GM18505 (cell line): ENCODE data around the gene CGB5.
"Not testable (repeated sequence)": the region's sequence is repeated elsewhere in the genome, so short reads cannot be mapped to it uniquely, and the experiment has no call there.

Source experiments
- ATAC-seq: cut with Tn5 transposase; IDR thresholded peaks from one replicate; pipeline ENCODE4 v1.9.1; 2021; ENCODE audit not compliant: unreplicated experiment
- POLR2A ChIP-seq: IDR thresholded peaks from 4 replicates; pipeline ENCODE4 v1.6.1; 2011; ENCODE audit warnings: borderline replicate concordance; ENCODE audit not compliant: insufficient read depth, insufficient read length; ENCODE audit errors: extremely low read depth

The CGB5 gene

DNA sequence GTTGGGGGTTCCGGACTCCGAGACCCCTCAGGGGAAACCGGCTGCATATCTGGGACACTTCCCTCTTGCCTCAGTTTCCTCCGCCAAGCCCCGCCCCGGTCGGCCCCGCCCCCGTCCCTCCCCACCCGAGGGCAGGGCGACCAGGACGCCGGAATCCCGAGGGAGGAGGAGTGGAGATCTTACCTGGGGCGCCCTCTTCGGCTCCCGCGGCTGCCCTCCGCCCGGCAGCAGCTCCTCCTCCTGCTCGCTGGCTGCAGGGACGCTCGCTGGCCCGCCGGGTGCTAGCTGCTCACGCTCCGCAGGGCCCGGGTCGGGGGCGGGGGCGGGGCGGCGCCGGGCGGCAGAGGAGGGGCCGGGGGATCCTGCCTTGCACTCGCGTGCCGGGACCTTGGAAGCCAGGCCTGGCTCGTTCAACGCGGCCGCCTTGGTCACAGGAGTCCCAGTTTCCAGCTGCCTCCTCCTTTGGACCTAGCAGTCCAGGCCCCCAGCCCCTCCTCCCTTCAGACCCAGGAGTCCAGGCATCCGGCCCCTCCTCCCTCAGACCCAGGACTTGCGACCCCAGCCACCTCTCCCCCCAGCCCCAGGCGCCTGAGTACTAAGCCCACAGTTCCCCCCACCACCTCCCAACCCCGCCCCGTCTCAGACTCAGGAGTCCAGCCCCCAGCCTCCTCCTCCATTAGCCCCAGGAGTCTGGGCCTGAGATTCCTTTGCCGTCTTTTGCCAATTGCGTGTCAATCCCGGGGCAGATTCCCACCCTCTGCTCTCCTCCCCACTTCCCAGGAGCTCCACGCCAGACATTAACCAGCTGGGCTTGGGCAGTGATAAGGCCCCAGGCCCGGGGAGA is 21.3 kb downstream of the CGB5 start, which contains the start of gene NTF4:
Gene NTF4 (minus strand): TSS at position 51 of the 844 bp plus-strand sequence. CDS start 2,821 bp downstream, outside the sequence.
- no peak for ATAC-seq

DNA sequence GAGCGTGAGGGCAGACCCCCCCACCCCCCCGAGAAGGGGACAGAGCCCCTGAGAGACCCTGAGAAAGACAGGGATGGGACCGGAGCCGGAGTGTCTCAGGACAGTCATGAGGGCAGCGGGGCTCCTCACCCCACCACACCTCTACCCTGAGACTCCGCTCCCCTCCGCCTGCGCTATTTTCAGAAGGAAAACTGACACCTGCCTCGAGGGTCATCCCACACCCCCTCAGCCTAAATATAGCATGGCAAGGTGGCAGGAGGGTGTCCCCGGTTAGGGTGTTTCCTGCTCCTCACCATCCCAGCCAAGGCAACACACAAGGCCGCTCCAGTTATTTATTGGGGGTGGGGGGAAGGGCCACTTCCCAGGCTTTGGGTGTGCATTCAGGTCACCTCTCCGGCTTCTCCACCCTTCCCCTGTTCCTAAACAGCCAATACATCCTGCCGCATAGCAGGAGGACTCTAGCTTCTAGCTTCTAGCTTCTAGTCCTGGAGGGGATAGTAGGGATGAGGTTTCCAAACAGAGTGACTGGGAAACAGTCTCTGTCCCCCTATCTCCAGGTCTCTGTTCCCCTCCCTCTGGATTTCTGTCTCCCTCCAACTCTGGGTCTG is 22.4 kb downstream of the CGB5 start:
- TF ChIP-seq POLR2A, result no peak
- ATAC-seq, result no peak

More for the DNA sequence above, 21.3 kb downstream of the CGB5 start, which contains the start of gene NTF4:
- no peak for TF ChIP-seq POLR2A

DNA sequence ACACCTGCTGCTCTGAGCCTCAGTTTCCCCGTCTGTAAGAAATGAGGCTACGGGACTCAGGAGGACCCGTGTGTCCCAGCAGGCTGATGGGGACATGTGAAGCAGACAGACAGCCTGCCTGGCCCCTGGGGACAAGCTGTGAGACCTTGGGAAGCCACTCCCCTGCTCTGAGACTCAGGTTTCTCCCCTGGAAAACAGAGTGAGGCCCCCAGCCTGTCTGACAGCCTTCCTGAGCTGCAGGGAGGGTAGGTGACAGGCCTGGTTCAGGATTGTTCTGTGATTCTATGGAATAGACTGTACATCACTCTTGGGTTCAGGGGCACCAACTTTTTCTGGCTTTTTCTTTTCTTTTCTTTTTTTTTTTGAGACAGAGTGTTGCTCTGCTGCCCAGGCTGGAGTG is 23.9 kb downstream of the CGB5 start:
- no peak for ATAC-seq
- TF ChIP-seq POLR2A, result no peak

DNA sequence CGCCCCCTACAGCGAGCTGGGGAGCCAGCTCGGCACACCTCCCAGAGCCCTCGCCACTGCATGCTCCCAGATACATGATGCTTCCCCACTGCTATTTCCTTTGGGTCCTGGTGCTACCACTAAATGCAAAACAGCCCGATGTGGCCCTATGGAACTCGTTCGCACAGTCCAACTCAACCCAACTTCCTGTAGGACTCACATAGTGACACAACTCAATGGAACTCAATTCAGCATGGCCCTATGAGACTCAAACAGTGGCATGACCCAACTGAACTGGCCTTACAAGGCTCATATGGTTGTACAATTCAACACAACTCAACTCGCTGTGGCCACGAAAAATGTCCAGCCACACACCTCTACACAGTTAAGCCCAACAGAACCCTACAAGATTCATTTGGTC is 25.4 kb downstream of the CGB5 start:
- ATAC-seq, result no peak
- TF ChIP-seq POLR2A, result no peak

DNA sequence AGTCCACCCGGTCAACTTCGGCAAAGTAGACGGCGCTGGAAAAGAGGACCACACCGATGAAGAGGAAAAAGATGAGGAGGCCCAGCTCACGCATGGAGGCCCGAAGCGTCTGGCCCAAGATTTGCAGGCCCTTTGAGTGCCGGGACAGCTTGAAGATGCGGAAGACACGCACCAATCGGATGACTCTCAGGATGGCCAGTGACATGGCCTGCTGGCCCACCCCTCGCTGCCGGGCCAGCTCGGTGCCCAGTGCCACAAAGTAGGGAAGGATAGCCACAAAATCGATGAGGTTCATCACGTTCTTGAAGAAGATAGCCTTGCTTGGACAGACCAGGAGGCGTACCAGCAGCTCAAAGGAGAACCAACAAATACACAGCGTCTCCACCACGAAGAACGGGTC is 26.8 kb downstream of the CGB5 start:
- no peak for TF ChIP-seq POLR2A
- no peak for ATAC-seq

DNA sequence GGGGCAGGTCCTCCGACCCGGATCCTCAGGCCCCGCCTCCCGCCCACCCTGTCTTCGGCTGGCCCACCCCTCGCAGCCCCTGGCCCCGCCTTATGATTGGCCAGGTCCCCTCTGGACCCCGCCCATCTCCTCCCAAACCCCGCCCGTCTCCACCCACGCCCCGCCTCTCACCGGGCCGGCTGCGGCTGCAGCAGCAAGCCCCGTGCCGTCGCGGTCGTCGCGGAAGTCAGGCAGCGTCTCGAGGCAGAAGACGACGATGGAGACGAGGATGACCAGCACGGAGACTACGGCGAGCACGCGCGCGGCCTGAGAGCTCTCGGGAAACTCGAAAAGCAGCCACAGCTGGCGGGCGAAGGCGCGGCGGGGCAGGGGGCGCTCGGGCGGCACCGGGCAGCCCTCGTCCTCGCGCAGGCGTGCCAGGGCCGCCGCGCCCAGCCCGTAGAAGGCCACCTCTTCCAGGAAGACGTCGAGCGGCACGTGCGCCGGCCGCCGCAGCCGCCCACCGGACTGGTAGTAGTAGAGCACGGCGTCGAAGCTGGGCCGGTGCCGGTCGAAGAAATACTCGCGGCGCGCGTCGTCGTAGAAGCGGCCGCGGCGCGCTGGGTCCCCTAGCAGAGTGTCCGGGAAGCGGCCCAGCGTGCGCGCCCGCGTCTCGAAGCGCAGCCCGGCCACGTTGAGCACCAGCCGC is 28.4 kb downstream of the CGB5 start:
- ATAC-seq, result no peak
- no peak for TF ChIP-seq POLR2A

DNA sequence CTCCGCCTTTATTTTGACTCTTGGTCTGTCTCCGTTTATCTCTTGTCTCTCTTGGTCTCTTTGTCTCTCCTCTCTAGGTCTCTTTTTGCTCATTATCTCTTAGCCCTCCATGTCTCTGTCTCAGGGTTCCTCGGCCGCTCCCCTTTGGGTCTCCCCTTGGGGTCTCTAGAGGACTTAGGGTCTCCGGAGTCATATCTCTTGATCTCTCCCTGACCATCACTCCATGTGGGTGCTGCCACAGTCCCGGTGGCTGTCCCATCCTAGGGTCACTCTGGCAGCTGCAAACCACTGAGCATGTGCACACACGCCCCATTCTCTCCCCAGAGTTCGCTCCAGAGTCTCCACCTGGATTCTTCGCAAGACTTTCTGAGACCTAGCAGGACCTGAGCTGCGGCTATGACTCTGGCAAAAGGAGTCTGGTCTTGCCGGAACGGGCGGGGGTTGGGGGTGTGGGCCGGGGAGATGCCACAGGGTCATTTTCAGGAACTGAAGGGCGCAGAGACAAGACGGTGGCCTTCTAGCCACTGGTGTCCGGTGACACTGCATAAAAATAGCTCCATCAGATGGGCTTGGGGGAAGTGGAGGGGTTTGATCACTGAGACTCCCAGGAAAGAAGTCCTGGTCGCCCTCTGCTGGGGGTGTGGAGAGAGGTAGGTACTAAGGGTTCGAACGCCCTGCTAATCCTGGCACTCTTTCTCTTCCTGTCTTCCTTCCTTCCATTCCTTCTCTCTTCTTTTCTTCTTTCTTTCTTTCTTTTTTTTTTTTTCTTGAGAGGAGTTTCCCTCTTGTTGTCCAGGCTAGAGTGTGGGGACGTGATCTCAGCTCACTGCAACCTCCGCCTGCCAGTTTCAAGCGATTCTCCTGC is 30.1 kb downstream of the CGB5 start:
- ATAC-seq, result no peak
- TF ChIP-seq POLR2A, result no peak

DNA sequence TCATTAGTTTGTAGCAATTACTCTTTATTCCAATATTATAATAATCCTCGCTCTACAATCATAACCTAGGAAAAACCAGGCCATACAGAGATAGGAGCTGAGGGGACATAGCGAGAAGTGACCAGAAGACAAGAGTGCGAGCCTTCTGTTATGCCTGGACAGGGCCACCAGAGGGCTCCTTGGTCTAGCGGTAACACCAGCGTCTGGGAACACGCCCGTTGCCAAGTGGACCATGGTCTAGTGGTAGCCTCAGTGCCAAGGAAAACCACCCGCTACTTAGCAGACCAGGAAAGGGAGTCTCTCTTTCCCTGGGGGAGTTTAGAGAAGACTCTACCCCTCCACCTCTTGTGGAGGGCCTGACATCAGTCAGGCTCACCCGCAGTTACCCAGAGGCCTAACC is 31.2 kb downstream of the CGB5 start:
- ATAC-seq, result not testable (repeated sequence)

DNA sequence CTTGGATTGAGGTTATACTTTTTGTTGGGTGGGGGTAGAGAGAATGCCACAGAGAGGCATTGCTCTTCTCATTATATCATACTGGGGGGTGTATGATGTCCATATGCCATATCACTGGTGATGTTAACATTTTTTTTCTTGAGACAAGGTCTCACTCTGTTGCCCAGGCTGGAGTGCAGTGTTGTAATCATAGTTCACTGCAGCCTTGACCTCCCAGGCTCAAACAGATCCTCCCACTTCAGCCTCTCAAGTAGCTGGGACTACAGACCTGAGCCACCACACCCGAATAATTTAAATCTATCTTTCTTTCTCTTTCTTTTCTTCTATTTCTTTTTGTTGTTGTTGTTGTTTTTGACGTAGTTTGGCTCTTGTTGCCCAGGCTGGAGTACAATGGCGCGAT is 36.7 kb downstream of the CGB5 start:
- TF ChIP-seq POLR2A, result no peak
- no peak for ATAC-seq

DNA sequence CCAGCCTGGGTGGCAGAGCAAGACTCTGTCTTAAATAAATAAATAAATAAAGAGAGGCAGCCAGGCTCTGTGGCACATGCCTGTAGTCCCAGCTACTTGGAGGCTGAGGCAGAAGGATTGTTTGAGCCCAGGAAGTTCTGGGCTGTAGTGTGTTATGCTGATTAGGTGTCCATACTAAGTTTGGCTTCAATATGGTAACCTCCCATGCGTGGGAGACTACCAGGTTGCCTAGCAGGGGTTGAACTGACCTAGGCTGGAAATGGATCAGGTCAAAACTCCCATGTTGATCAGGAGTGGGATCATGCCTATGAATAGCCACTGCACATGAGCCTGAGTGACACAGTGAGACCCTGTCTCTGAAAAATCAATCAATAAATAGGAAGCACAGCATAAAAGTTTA is 37.6 kb downstream of the CGB5 start:
- no peak for TF ChIP-seq POLR2A
- ATAC-seq, result no peak

DNA sequence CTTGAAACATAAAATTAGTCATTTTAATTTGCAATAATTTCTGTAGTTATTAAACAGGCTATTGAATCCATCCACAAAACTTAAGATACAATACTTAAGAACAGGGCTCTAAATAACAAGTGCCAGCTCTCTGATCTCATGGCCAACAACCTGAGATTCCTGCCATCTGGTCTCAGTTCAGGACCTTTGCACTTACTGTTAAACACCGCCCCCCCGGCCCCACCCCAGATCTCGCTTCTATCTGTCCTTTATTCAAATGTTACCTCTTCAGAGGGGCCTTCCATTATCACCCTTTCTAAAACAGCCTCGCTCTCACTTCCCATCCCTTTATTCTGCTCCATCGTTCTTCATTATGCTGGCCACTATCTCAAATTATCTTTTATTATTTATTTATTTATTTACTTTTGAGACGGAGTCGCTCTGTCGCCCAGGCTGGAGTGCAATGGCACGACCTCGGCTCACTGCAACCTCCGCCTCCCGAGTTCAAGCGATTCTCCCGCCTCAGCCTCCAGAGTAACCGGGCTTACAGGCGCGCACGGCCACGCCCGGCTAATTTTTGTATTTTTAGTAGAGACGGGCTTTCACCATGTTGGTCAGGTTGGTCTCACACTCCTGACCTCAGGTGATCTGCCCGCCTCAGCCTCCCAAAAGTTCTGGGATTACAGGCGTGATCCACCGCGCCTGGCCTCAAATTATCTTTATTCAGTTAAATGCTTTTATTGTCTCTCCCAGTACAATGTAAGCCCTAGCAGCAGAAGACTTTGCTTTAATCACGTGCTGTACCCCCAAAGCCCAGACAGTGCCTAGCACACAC is 40.8 kb downstream of the CGB5 start:
- no peak for ATAC-seq
- TF ChIP-seq POLR2A, result no peak
